Stimulated activated CD4-positive, alpha-beta T cell treated with anti-CD3 and anti-CD28 coated beads, Interleukin-15, amount 100 ng/mL, for 1 hour (primary cell): ENCODE data around the gene ACSS1.

ENCODE experiments used
- DNase-seq, 2 donors: peaks; one replicate each; pipeline ENCODE4 v3.0.0-alpha.2; 2020; ENCODE audit warnings: low read depth in 1 of 2, low spot score in 1 of 2

The ACSS1 gene

DNA sequence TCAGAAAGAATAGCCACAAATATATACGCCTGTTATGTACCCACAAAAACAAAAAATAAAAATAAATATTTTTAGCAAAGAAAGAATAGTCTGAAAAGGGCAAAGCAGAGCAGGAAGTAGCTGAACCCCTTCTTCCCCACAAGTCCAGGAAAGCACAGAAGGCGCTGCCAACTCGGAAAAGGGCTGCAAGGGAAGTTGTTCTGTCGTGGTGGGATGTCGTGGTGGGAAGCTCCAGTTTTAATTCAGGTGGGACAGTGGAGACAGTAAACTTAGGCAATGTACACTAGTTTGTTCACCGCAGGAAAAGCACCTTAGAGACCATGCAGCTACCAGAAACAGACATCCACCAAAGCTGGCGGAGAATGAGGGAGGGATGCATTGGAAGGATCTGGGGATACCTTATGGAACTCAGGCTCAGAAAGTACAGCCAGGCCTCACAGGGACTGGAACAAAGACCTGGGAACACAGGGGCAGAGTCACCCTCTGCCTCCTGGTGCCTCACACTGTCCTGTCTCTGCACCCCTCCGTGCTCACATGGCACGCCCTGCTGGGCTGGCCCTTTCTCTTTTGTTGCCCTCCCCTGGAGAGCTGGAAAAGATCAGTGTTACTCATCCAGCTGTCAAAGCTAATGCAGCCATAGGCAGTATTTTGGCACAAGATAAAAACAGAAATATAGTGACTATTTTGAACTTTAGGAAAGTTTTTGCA lies 62.0 kb downstream of the ACSS1 start:
- DNase-seq = no peak

DNA sequence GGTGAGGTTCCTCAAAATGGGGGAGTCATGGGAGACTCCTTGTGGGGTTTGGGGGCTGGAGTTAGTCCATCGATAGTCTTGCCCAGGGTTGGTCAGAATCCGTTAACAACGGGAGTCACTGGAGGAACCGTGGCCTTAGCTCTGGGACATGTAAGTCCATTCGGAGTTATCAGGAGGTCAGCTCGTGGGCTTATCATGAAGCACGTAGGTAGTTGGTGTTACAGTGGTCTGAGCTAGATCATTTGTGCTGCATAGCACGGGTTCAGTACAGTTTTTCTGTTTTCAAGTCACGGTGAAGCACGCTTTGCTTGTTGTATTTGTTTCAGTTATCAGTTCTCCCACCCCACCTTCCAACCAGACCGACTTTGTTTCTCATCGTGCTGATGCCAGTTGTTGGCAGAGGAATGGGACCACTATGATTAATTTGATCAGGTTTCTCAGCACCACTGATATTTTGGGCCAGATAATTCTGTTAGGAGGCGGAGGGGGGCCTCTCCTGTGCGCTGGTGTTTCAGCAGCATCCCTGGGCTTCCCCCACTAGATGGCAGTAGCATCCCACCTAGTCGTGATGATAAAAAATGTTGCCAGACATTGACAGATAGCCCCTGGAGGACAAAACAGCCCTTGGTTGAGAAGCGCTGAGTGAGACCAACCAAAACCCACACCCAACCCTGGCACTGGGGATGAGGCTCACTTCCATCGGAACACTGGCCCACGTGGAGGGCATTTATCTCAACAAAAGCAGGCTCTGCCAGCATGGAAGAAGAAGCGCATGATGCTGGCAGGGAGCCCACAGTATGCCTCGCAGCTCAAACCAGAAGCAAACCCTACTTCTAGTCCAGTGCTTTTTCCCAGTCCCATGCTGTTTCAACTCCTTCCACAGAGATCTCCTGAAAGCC lies 63.2 kb downstream of the ACSS1 start:
- peak; percentile 59 to 71 for DNase-seq

DNA sequence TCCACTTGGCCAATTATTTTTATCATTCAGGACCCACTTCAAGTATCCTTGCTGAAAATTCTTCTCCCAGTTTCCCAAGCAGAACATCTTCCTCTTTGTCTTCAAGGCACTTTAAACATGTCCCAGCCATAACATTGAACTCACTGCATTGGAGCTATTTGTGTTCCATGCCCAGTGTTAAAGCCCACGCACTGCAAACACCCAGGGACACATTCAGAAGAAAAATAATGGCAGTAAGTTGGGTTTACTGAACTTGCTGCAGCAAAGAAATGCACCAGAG lies 63.8 kb downstream of the ACSS1 start:
- no peak for DNase-seq

DNA sequence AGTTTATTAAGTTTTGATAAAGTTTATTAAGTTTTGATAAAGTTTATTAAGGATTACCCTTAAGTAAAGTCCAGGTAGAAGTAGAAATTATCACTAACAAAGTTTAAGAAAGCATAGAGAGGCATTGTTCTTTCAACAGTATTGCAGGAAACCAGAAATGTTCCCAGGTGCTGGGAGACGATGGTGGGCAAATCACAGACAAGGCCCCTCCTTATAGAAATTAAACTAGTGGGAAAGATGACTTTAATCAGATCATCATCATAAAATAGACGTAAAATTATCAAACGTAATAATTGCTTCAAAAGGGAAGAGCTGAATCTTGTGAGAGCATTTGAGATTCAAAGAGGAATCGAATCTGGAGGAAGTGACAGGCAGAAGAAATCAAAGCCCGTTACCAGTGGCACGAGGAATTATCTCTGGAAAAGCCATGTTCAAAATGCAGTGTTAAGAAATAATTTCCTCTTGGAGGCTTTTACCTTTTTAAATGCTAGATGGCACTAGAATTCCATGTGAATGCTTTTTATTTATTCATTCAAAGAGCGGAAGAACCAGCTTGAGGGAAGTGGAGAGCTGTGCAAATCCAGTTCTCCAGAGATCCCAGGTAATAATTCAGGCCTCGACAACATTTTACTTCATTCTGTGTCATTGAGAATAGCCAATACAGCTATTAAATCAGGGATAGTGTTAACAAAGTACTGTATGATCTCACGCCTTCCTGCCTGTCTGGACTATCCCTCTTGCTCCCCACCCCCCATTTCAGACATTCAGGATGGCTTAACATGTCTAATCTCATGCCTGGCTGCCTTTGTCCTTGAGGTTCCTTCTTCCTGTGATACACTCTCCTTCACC lies 64.4 kb downstream of the ACSS1 start:
- no peak for DNase-seq

DNA sequence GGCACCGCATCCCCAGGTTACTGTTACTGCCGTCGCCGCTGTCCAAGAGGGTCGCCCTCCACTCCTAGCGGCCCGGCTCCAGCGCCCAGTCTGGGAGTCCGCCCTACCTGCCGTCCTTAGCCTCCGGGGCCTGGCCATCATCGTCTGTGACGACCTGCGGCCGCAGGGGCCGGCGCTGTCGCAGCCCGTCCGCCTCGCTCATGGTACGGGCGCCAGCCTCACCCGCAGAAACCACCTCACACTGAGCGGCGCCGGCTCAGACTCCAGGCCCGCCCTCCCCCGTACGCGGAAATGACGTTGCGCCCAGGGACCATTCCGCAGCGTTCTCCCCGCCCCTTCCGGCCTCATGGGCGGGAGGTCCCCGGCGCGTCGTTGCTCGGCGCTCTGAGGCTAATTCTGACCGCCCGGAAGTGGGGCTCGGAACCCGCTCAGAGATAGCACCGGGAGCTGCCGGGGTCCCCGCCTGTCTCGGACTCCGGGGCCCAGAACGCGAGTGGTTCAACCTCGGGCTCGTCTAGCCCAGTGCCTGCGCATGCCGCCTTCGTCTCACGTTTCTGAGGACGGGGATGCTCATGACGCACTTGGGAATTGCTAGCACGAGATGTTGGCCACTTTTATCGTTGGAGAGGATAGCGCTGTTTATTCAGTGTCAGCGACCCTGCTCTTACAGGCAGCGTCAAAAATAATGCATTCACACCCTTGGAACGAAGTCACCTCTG lies 65.3 kb downstream of the ACSS1 start, which contains the start of gene APMAP:
Gene APMAP, minus strand, starts transcription at position 265 of the 719 bp plus-strand sequence. Its CDS starts 63 bp downstream, at position 202.
- DNase-seq = peak; percentile 88 to 96

DNA sequence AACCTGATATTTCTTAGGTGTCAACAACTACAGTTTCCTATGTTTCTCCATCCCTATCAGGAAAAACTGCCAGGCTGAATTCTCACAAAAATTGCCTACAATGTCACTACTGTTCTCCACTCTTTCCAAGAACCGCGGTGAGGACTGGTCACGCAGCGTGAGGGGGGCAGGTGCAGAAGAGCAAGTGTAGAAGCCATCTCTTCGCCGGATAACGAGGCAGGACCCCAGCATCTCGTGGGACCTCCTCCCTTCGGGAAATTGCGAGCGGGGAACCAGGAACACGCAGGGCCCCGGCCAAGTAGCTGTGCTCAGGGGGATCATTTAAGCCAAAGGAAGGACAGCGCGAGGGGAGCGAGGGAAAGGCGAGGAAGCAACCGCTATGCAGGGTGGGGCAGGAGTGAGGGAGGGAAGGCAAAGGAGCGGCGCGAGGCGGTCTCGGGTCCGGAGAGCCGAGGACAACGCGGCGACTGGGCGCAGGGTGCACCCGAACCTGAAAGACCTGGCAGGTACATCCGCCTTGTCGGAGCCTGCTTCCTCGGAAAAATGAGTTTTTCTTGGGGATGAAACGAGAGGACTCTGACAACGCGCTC lies 65.9 kb downstream of the ACSS1 start:
- no peak for DNase-seq

DNA sequence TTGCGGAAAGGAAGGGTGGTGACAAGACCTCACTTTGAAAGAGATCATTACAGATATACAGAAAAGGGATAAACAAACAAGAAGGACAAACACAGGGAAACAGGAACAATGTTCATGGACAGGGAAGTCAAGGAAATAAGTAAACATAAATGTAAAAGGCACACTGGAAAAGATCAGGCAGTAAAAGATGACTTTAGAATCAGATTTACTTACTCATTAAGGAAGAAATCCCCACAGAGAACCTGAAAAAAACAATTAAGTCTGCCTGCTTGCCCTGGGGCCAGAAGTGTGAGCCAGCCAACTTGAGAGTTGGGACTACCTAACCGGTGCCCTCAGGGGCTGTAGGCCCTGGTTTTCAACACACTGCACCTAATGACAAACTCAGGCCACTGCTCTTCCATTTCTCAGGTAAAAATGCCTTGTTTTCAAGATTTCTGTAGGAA lies 67.1 kb downstream of the ACSS1 start:
- no peak for DNase-seq

DNA sequence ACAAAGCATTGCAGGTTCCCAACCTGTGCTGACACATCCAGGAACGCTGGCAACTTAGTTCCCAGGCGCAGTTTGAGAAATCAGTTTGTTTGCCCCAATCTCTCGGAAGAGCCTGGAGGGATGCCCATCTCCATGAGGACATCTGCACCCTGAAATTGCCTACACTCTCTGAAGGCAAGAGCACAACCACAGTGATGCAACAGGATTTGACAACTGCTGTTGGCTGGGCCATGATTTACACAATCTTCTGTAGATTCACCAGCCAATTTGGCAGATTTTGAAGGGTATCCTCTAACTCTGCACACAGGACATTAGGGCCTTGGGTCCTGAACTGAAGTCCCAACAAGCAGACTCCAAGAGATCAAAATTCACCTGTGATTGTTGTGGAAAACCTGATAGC lies 68.8 kb downstream of the ACSS1 start:
- DNase-seq = no peak

DNA sequence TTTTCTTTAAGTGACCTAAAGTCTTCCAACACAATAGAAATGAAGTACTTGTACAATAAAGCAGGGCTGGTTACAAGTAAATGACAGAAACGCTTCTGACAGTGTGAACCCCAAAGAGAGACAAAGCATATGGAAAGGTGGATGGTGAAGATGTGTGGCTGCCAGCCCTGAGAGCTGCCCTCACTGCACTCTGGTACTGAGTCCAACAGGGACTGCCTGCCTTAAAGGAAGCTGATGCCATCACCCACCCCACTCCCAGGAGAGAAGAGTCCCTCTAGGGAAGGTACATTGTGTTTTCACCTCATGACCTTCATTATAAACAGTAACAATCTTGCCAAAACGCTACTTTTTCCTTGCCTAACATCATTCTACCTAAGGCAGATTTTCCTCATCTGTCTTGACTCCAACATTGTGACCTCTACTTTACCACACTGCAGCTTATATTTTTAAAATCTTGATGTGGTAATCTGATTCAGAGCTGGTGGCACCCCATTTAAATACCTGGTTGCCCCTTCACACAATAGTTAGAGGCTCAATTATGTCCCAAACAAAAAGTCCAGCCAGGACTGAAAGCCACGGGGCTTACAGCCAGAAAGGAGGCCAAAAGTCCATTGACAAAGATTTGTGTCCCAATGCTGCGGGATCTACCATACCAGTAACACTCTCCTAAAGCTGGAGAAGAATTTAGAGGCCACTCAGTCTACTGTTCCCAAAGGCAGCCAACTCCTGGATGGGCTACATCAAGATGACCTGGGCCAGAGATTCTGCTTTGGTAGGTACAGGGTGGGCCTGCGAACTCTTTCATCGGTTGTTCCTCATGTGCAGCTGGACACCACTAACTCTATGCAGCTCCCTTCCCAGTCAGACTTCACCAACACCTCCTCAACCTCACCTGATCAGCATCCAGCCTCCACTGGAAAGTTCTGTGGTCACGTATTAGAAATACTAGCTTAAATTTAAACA lies 69.8 kb downstream of the ACSS1 start:
- no peak for DNase-seq

DNA sequence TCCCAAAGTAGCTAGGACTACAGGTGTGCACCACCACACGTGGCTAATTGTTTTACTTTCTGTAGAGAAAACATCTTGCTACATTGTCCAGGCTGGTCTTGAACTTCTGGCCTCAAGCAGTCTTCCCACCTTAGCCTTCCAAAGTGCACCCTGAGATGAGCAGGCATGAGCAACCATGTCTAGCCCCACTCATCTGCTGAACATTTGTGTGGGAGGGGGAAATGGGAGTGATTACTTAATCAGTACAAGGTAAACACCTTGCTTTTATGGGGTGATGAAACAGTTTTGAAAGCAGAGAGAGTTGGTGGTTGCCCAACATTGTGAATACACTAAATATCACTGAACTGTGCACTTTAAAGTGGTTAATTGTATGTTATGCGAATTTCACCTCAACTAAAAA lies 70.7 kb downstream of the ACSS1 start:
- DNase-seq = no peak

DNA sequence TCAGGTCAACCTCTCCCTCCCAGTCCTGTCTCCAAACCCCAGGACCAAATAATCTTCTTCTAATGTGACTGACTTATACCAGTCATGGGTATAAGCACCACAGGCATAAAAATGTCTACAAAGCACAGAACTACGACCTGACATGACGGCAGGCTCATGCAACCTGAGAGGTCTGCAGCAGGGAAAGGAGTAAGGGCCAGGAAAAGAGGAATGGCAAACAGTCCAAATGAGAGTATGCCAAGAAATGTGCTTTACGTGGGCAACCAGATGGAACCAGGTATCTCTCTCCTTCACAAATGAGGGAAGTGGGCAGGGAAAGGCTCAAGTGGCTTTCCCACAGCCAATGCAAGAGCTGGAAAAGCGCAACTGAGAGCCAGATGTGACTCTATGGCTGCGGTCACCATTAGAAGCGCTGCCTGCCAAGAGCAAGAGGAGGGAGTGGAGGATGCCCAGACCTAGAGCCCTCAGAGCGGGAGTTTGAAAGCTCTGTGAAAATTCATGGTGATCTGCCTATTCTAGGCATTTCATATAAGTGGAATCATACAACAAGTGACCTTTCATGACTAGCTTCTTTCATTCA lies 71.4 kb downstream of the ACSS1 start:
- no peak for DNase-seq

DNA sequence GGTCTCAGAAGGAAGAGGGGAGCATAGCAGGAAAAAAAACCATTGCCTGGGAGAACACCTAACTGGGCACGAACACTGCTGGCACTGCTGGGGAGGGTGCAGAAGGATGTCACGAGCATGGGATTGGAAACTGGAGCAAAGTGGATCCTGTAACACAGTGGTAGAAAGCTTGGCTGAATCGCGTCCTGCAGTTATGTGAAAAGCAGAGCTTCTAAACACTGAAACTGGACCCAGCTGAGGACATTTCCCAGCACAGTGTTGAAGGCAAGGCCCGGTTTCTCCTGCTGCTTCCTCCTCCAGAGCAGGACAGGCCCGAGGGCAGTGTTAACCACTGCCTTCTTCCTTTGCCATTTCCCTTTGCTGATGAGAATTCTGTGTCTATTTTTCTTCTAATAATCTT lies 72.1 kb downstream of the ACSS1 start:
- no peak for DNase-seq

DNA sequence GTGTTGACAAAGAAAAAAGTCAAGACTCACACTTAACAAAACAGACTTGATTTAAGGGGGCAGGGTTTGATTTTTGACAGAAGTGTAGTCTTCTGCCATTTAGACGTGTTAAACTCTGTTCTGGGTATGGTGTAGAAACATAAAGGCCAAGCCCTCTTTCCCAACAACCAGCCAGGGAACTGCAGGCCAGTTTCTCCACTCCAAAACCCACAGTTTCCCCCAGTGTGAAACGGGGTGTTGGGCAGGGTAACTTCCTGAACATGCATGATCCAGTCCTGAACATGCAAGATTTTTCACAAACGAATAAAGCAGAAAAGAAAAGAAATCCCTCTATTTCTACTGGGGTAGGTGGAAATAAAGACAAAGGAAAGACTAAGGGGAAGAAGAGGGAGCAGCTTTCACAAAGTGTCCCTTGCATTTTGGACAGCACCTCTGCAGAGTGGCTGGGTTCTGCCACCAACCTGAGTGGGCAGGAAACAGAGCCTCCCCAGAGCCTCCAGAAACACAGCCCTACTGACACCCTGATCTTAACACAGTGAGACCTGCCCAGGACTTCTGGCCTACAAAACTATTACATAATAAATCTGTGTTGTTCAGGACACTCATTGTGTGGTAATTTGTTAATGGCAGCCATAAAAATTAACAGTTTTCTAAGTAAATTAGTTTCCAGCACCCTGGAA lies 72.8 kb downstream of the ACSS1 start:
- no peak for DNase-seq

DNA sequence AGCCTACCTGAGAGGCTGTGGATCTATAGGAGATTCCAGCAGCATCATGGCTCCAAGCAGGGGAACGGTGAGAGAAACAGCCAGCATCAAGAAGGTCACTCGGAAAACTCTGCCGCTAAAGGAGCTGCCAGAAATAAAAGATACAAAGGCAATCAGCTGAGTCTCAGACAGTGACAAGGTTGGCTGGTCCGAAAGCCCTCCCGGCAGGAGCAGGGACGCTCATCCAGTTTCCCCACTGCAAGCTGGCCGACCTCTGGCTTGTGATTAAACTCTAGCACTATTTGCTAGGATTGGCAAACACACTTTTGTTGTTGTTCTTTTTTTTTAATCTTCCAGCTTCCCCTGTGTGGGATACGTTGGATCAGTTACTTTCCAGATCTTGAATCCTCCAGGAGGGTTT lies 74.0 kb downstream of the ACSS1 start:
- no peak for DNase-seq

DNA sequence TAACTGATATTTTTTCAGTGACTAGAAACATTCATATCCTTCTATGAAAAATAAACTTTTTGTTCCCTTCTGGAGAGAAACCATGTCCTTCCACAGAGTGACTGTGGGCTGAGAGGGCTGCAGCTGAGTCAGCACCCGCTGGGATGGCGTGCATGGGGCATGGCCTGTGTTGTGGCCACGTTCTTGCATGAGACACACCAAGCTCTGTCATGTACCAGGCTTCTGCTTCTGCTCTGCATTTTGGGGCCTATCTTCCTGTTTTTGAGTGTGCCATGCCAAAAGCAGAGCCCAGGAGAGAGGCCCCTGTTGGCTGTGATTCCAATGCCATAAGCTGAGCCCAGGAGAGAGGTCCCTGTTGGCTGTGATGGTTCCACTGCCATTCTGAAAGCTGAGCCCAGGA lies 76.1 kb downstream of the ACSS1 start:
- DNase-seq = no peak

DNA sequence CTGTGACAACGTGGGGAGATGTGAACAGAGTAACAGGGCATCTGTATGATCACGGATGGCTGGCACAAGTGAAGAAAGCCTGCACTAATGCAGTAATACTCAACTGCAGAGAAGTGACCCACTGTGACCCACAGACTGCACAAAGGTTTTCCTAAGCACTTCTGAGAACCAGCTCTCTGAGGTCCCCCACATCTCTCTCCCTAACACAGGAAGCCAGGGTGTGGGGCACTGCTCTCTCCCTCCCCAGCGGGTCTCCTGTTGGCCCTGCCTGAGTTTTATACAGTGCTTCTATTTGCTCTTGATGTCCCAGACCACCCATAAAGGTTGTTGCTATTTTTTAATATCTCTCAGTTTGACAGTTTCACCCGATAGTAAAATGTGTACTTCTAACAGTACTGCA lies 76.7 kb downstream of the ACSS1 start:
- no peak for DNase-seq

DNA sequence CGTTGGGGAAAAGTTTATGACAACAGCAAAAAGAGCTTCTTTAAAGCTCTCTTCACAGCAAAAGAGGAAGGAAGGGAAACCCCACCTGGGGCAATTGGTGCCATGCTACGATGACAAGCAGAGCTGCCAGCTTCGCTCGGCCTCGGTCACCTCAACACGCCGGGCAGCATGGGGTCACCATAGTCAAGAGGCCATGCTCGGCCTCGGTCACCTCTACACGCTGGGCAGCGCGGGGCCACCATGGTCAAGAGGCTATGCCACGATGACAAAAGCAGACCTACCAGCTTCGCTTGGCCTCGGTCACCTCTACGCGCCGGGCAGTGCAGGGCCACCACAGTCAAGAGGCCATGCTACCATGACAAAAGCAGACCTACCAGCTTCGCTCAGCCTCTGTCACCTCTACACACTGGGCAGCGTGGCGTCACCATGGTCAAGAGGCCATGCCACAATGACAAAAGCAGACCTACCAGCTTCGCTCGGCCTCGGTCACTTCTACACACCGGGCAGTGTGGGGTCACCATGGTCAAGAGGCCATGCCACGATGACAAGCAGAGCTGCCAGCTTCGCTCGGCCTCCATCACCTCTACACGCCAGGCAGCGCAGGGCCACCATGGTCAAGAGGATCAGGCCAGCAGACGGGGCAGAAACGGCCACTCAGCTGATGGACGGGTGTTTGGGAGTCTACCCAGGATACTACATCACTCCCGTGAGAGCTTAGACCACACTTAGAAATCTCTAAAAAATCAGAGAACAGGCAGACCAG lies 77.5 kb downstream of the ACSS1 start:
- no peak for DNase-seq
